CD8-positive, alpha-beta memory T cell (primary cell): Measurements from ENCODE around the gene GRPR. TPM values are rescaled to one million over a fixed set of nuclear protein-coding genes. Genes with fewer than 3 reads are reported as not detected.
"Not testable (repeated sequence)": the region's sequence is repeated elsewhere in the genome, so short reads cannot be mapped to it uniquely, and the experiment has no call there.

Experiments used
- CTCF ChIA-PET: fragments of 350-600 bp; sonication (Branson Sonifier 250); formaldehyde crosslinking; loops from one replicate; lab custom pipeline; 2021; ENCODE audit warnings: antibody characterized with exemption; lab: Charles Lee
- POLR2A ChIA-PET: fragments of 350-600 bp; sonication (Branson Sonifier 250); formaldehyde crosslinking; loops from one replicate; lab custom pipeline; 2021; ENCODE audit warnings: antibody characterized with exemption; lab: Charles Lee
- DNase-seq, 5 donors: peaks; one replicate each; pipeline versions ENCODE4 v3.0.0 to v3.0.0-alpha.2; 2020 to 2022; ENCODE audit warnings: mixed read lengths in 1 of 5
- H3K27ac ChIP-seq: one replicate; pipeline ENCODE4 v1.7.0; 2013; ENCODE audit warnings: low read depth, mild to moderate bottlenecking, low read length, moderate library complexity
- H3K27me3 ChIP-seq: 2 replicates; pipeline ENCODE4 v1.7.0; 2013; ENCODE audit warnings: low read length, mild to moderate bottlenecking; ENCODE audit not compliant: insufficient read depth, poor library complexity, severe bottlenecking
- H3K36me3 ChIP-seq: 2 replicates; pipeline ENCODE4 v1.7.0; 2013; ENCODE audit warnings: mild to moderate bottlenecking, low read length, moderate library complexity; ENCODE audit not compliant: insufficient read depth
- H3K4me1 ChIP-seq: 2 replicates; pipeline ENCODE4 v1.7.0; 2013; ENCODE audit warnings: mild to moderate bottlenecking, low read length, moderate library complexity; ENCODE audit not compliant: insufficient read depth
- H3K4me3 ChIP-seq: 2 replicates; pipeline ENCODE4 v1.7.0; 2013; ENCODE audit warnings: mild to moderate bottlenecking, low read length
- H3K9me3 ChIP-seq: 2 replicates; pipeline ENCODE4 v1.7.0; 2013; ENCODE audit warnings: mild to moderate bottlenecking, low read length
- H3K27ac Mint-ChIP-seq, 8 donors: one replicate each; pipeline ENCODE4 v1.8.0; 2020 to 2021; ENCODE audit warnings: mixed read lengths in 8 of 8, mild to moderate bottlenecking in 6 of 8, inconsistent platforms in 3 of 8, moderate library complexity in 3 of 8
- H3K27me3 Mint-ChIP-seq, 2 donors: one replicate each; pipeline ENCODE4 v1.8.0; 2020 to 2021; ENCODE audit warnings: mixed read lengths in 2 of 2, mild to moderate bottlenecking in 1 of 2, moderate library complexity in 1 of 2
- H3K36me3 Mint-ChIP-seq, 3 donors: one replicate each; pipeline ENCODE4 v1.8.0; 2020 to 2021; ENCODE audit warnings: mixed read lengths in 3 of 3, inconsistent platforms in 1 of 3, mild to moderate bottlenecking in 1 of 3
- H3K4me1 Mint-ChIP-seq, 3 donors: one replicate each; pipeline ENCODE4 v1.8.0; 2020 to 2021; ENCODE audit warnings: mixed read lengths in 3 of 3, inconsistent platforms in 1 of 3, mild to moderate bottlenecking in 1 of 3
- H3K4me3 Mint-ChIP-seq, 7 donors: one replicate each; pipeline ENCODE4 v1.8.0; 2020 to 2021; ENCODE audit warnings: mixed read lengths in 7 of 7, mild to moderate bottlenecking in 6 of 7, moderate library complexity in 4 of 7, inconsistent platforms in 2 of 7
- H3K9me3 Mint-ChIP-seq, 5 donors: one replicate each; pipeline ENCODE4 v1.8.0; 2020 to 2022; ENCODE audit warnings: mixed read lengths in 5 of 5, mild to moderate bottlenecking in 3 of 5, moderate library complexity in 2 of 5, inconsistent platforms in 1 of 5
- polyA plus RNA-seq: library from polyadenylated mRNA; unstranded; fragments of 300-500 nt; fragmentation: Illumina TruSeq; gene quantifications from one replicate; pipeline ENCODE4 v1.2.3, GENCODE V29; 2021
- total RNA-seq, 2 experiments: library from RNA; stranded (reverse); gene quantifications; one replicate each; pipeline ENCODE4 v1.2.3, GENCODE V29; 2021

Gene GRPR
- total and polyA plus RNA-seq, 3 experiments from 2014 or later: 0.20 to 0.22 TPM; not detected in 1

DNA sequence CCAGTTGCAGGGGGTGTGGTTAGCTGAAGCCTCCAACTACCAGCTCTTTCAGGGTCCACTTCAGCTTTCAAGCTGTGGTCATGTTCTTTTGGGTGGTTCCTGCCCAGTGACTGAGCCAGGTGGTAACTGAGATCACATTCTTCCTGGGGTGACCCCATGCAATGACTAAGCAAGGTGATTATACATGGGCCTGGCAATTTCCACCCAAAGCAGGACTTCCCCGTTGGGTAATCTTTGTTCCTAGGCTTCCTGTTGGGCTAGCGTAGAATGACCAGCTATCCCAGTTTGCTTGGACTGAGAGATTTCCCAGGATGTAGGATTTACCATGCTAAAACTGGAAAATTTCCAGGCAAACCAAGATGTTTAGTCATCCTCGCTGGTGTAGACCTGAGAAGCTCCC is 25.5 kb downstream of the GRPR start:
- Mint-ChIP-seq H3K9me3 (peaks cover 0 to 6% (median 0%) of the 10 kb centered on the region in 5 donors), H3K27ac (no peak overlapping the region), H3K36me3 (peaks cover 0 to 1% (median 0%) of the 10 kb centered on the region in 3 donors), H3K4me1 (no peaks in the 10 kb centered on the region), H3K27me3 (peaks cover 4 to 10% of the 10 kb centered on the region in 2 donors), H3K4me3 (no peak overlapping the region)
- DNase-seq: no peak
- H3K9me3 ChIP-seq: no peaks in the 10 kb centered on the region
- no peak overlapping the region for H3K4me3 ChIP-seq
- no peak overlapping the region for H3K27ac ChIP-seq
- ChIA-PET CTCF (no interaction called here), POLR2A (no interaction called here)
- no peaks in the 10 kb centered on the region for H3K4me1 ChIP-seq
- H3K27me3 ChIP-seq: no peaks in the 10 kb centered on the region
- no peaks in the 10 kb centered on the region for H3K36me3 ChIP-seq

DNA sequence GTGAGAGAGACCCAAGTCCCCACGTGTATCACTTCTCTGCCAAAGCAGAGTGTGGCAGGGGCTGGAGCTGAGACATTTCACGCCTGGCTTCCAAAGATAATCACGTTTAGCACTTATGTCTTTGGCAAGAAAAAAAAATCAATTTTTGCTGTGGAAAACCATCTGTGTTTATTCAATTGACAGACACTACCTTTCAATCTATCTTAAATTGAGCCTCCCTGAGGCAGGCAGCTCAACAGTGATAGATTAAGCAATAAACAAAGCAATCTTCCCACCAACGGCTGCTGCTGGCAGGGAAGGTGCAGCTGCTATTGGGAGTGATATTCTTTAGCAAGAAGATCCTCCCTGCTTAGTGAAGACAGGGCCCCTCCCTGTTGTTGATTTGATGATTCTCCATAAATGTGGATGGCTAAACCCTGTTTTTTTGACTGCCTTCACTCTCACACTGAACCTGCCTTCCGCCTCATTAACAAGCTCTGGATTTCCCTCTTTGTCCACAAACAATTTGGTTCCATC is 32.3 kb downstream of the GRPR start:
- Histone ChIP-seq H3K9me3 (no peaks in the 10 kb centered on the region), H3K4me3 (no peak overlapping the region), H3K4me1 (no peaks in the 10 kb centered on the region), H3K27ac (no peak overlapping the region), H3K27me3 (no peaks in the 10 kb centered on the region), H3K36me3 (no peaks in the 10 kb centered on the region)
- ChIA-PET CTCF (no interaction called here), POLR2A (no interaction called here)
- H3K4me1 Mint-ChIP-seq: no peaks in the 10 kb centered on the region
- no peaks in the 10 kb centered on the region for H3K9me3 Mint-ChIP-seq
- H3K4me3 Mint-ChIP-seq: no peak overlapping the region
- DNase-seq: no peak
- no peaks in the 10 kb centered on the region for H3K36me3 Mint-ChIP-seq
- peaks cover 4 to 6% of the 10 kb centered on the region in 2 donors for H3K27me3 Mint-ChIP-seq
- no peak overlapping the region for H3K27ac Mint-ChIP-seq

DNA sequence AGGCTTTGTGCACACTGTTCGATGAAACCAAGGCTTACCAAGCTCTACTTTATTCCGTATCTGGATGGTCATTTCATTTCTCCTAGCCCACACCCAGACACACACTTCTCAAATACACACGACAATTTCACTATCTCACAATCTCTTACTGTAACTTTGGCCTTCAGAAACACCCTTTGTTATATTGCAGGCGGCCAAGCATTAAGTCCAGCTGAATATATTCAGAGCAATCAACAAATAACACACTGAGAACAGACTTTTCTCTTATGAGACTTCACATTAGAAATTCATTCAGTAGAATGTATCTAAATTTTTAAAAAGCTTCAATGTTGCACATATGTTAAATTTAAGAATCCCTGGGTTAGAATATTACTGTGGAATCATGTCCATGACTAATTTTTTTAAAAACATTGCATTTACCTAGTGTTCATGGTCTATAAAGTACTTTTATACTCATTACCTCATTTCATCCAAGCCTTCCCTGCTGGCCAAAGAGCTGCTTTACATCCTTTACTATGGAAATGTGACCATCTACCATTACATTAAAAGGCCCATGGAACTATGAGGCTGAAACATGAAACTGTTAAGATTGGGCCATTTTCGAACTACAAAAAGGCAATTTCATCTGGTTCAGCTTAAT is 33.4 kb downstream of the GRPR start:
- Histone ChIP-seq H3K27ac (no peak overlapping the region), H3K4me1 (no peaks in the 10 kb centered on the region), H3K4me3 (no peak overlapping the region), H3K36me3 (no peaks in the 10 kb centered on the region), H3K9me3 (no peaks in the 10 kb centered on the region), H3K27me3 (no peaks in the 10 kb centered on the region)
- H3K4me1 Mint-ChIP-seq: no peaks in the 10 kb centered on the region
- peaks cover 6 to 7% of the 10 kb centered on the region in 2 donors for H3K27me3 Mint-ChIP-seq
- H3K4me3 Mint-ChIP-seq: no peak overlapping the region
- no peaks in the 10 kb centered on the region for H3K9me3 Mint-ChIP-seq
- POLR2A ChIA-PET: no interaction called here
- no peak overlapping the region for H3K27ac Mint-ChIP-seq
- H3K36me3 Mint-ChIP-seq: no peaks in the 10 kb centered on the region
- CTCF ChIA-PET: no interaction called here
- DNase-seq: no peak

DNA sequence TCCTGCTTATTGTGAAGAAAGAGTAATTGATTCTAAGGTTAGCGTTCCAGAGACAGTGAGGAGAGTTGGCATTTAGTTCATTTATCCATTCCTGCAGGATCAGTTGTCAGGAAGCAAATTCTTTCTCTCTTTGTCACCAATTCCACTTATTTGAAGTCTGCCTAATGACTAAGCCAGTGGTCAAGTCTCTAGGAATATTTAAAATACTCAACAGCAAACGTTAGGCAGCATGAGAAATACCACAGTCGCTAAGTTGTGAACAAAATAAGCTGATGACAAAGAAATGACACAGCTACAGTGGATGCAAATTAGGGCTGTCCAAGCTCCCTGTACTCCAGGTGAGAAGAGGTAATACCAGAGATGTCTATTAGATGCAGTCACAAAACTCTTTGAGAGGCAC is 37.4 kb downstream of the GRPR start:
- no peak overlapping the region for H3K27ac Mint-ChIP-seq
- no peaks in the 10 kb centered on the region for H3K4me1 Mint-ChIP-seq
- no peak overlapping the region for H3K4me3 ChIP-seq
- H3K4me3 Mint-ChIP-seq: no peak overlapping the region
- H3K27ac ChIP-seq: no peak overlapping the region
- DNase-seq: no peak
- H3K36me3 ChIP-seq: no peaks in the 10 kb centered on the region
- peaks cover 10 to 12% of the 10 kb centered on the region in 2 donors for H3K27me3 Mint-ChIP-seq
- H3K27me3 ChIP-seq: no peaks in the 10 kb centered on the region
- ChIA-PET POLR2A (no interaction called here), CTCF (no interaction called here)
- no peaks in the 10 kb centered on the region for H3K4me1 ChIP-seq
- H3K9me3 Mint-ChIP-seq: no peaks in the 10 kb centered on the region
- H3K36me3 Mint-ChIP-seq: no peaks in the 10 kb centered on the region
- H3K9me3 ChIP-seq: no peaks in the 10 kb centered on the region

DNA sequence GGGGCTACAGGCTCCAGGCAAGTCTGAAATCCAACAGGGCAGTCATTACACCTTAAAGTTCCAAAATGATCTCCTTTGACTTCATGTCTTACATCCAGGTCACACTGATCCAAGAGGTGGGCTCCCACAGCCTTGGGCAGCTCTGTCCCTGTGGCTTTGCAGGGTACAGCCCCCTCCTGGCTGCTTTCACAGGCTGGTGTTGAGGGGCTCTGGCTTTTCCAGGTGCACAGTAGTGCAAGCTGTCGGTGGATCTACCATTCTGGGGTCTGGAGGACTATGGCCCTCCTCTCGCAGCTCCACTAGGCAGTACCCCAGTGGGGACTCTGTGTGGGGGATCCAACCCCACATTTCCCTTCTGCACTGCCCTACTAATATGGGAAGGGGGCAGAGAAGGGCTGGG is 37.8 kb downstream of the GRPR start:
- DNase-seq, H3K4me1 Mint-ChIP-seq, POLR2A ChIA-PET, H3K4me3 Mint-ChIP-seq, H3K4me3 ChIP-seq, H3K9me3 ChIP-seq, CTCF ChIA-PET, H3K27me3 ChIP-seq, H3K27ac ChIP-seq, H3K36me3 ChIP-seq, H3K9me3 Mint-ChIP-seq, H3K27ac Mint-ChIP-seq, H3K4me1 ChIP-seq, H3K36me3 Mint-ChIP-seq: not testable (repeated sequence)
- H3K27me3 Mint-ChIP-seq: peaks cover 10 to 11% of the 10 kb centered on the region in 2 donors

DNA sequence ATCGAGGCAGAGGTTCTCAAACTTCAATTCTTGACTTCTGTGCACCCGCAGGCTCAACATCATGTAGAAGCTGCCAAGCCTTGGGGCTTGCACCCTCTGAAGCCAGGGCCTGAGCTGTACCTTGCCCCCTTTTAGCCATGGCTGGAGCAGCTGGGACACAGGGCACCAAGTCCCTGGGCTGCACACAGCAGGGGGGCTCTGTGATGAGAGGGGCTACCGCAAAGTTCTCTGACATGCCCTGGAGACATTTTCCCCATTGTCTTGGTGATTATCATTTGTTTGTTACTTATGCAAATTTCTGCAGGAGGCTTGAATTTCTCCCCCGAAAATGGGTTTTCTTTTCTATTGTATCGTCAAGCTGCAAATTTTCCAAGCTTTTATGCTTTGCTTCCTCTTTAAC is 39.0 kb downstream of the GRPR start:
- no peaks in the 10 kb centered on the region for H3K4me1 ChIP-seq
- DNase-seq: no peak
- H3K4me3 ChIP-seq: no peak overlapping the region
- H3K27ac ChIP-seq: no peak overlapping the region
- Mint-ChIP-seq H3K4me3 (no peak overlapping the region), H3K9me3 (no peaks in the 10 kb centered on the region), H3K27ac (no peak overlapping the region), H3K4me1 (no peaks in the 10 kb centered on the region), H3K27me3 (peaks cover 10 to 17% of the 10 kb centered on the region in 2 donors), H3K36me3 (no peaks in the 10 kb centered on the region)
- CTCF ChIA-PET: no interaction called here
- H3K27me3 ChIP-seq: no peaks in the 10 kb centered on the region
- no peaks in the 10 kb centered on the region for H3K36me3 ChIP-seq
- POLR2A ChIA-PET: no interaction called here
- no peaks in the 10 kb centered on the region for H3K9me3 ChIP-seq

DNA sequence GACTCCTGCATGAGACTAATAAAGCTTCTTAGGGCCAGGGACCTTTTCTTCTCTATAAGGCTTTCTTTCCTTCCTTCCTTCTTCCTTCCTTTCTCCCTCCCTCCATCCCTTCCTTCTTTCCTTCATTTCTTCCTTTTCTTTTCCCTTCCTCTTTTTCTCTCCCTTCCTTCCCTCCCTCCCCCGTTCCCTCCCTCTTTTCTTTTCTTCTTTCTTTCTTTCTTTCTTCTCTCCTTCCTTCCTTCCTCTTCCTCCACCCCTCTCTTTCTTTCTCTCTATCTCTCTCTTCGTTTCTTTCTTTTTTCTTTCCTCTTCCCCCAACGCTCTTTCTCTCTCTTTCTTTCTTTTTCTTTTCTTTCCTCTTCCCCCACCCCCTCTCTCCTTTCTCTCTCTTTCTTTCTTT is 41.4 kb downstream of the GRPR start:
- Histone ChIP-seq H3K4me1 (no peaks in the 10 kb centered on the region), H3K9me3 (no peaks in the 10 kb centered on the region), H3K27ac (no peak overlapping the region), H3K36me3 (no peaks in the 10 kb centered on the region), H3K4me3 (no peak overlapping the region), H3K27me3 (no peaks in the 10 kb centered on the region)
- Mint-ChIP-seq H3K4me1 (no peaks in the 10 kb centered on the region), H3K36me3 (no peaks in the 10 kb centered on the region), H3K27me3 (peaks cover 9 to 17% of the 10 kb centered on the region in 2 donors), H3K27ac (no peak overlapping the region), H3K4me3 (no peak overlapping the region), H3K9me3 (no peaks in the 10 kb centered on the region)
- ChIA-PET CTCF (no interaction called here), POLR2A (no interaction called here)
- no peak for DNase-seq

DNA sequence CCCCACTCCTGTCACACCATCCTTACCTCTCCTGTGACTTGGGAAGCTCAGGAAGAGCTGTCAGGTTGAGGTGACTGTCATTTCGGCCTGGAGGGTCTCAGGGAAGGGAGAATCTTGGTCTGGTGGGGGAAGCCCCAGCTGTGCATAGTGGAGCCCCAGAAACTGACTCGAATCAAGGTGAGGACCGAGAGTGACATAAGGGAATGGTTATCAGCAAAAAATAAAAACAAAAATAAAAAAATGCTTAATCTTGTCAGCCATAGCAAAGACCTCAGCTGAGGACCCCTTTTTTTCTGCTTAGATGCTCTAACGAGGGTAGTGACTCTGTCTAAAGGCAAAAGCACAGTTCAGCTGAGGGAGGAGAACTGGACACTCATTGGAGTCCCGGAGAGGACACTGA is 43.8 kb downstream of the GRPR start, which contains the start of gene MAGEB17:
Gene MAGEB17, plus strand, starts transcription at position 301 of the 400 bp plus-strand sequence. CDS start 2,902 bp downstream, outside the sequence.
- H3K36me3 ChIP-seq: no peaks in the 10 kb centered on the region
- Mint-ChIP-seq H3K9me3 (no peaks in the 10 kb centered on the region), H3K27me3 (peaks cover 3 to 15% of the 10 kb centered on the region in 2 donors), H3K4me1 (no peaks in the 10 kb centered on the region), H3K27ac (no peak within 1 kb of the TSS), H3K36me3 (no peaks in the 10 kb centered on the region), H3K4me3 (no peak within 1 kb of the TSS)
- CTCF ChIA-PET: no interaction called here
- no peak within 1 kb of the TSS for H3K4me3 ChIP-seq
- H3K4me1 ChIP-seq: no peaks in the 10 kb centered on the region
- POLR2A ChIA-PET: no interaction called here
- H3K9me3 ChIP-seq: no peaks in the 10 kb centered on the region
- no peak within 1 kb of the TSS for H3K27ac ChIP-seq
- no peak for DNase-seq
- no peaks in the 10 kb centered on the region for H3K27me3 ChIP-seq
